ENCODE data around the gene CLEC1B.

- TF ChIP-seq POLR2A (IDR thresholded peaks at IDR 0.05) (no peak), CTCF (IDR thresholded peaks at IDR 0.05) (no peak)
Measured at GRCh38 chr12:10042167-10042566, 43.2 kb upstream of the CLEC1B start.

Measured in esophagus squamous epithelium (tissue), 4 donors.